ENCODE measurements around the gene FSTL4.

DNA sequence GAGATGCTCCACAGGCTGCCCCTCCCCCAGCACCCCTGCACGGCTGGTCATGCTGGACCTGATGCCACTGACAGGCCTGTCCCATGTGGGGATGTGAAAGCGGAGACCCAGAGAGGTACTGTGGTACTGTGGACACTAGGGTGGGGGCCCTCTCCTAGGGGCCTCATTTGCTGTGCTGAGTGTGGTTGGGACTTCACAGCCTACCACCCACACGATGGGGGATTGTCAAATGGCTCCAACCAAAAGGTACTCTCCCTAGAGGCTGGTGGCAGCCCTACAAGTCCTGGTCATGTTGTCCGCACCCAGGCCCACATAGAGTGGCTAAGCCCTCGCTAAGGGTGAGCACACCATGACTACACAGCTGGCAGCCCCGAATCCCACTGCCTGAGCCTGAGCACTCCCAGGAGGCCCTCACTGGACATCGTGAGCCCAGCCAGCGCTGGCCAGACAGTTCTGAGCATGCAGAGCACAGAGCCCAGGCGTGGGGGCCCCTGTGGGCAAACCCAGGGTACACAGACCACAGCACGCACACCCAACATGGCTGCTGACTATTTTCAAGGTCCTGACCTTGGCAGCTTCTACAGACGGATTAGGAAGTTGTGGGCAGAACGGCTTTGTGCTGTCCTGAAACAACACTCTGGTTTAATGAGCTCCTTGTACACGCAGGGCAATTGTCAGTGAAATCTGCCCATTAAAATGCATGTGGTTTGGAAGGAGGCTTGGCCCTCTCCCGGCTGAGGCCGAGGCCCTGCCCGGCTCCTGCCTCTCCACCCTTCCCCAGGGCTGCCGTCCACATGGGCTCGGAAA lies 346.4 kb downstream of the FSTL4 start:
- TF ChIP-seq, protein P1, sequence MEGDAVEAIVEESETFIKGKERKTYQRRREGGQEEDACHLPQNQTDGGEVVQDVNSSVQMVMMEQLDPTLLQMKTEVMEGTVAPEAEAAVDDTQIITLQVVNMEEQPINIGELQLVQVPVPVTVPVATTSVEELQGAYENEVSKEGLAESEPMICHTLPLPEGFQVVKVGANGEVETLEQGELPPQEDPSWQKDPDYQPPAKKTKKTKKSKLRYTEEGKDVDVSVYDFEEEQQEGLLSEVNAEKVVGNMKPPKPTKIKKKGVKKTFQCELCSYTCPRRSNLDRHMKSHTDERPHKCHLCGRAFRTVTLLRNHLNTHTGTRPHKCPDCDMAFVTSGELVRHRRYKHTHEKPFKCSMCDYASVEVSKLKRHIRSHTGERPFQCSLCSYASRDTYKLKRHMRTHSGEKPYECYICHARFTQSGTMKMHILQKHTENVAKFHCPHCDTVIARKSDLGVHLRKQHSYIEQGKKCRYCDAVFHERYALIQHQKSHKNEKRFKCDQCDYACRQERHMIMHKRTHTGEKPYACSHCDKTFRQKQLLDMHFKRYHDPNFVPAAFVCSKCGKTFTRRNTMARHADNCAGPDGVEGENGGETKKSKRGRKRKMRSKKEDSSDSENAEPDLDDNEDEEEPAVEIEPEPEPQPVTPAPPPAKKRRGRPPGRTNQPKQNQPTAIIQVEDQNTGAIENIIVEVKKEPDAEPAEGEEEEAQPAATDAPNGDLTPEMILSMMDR (IDR thresholded peaks at IDR 0.05), result no peak
- no peak for TF ChIP-seq EZH2 (IDR thresholded peaks at IDR 0.05; ENCODE audit: borderline replicate concordance, insufficient read depth, low read depth, low read length, poor library complexity, severe bottlenecking)

Measured in B cell (primary cell).